CD14-positive monocyte (primary cell): ENCODE results near the gene POU2F2. TPM values are rescaled to one million over a fixed set of nuclear protein-coding genes. Genes with fewer than 3 reads are reported as not detected.
A peak's percentile ranks its signal among the peaks of the same experiment; 100 is the strongest.

Source experiments
- DNase-seq, 3 donors: peaks; one replicate each; pipeline ENCODE4 v3.0.0-alpha.2; 2011 to 2022
- H2AFZ ChIP-seq: 2 replicates; pipeline ENCODE4 v1.6.0; 2012; ENCODE audit warnings: mild to moderate bottlenecking, low read depth, low read length, inconsistent platforms; ENCODE audit not compliant: insufficient read depth, poor library complexity, severe bottlenecking
- H3K27ac ChIP-seq, 2 donors: 1 replicate in 1 of 2; 2 replicates in 1 of 2; pipeline ENCODE4 v1.5.1; 2012 to 2013; ENCODE audit warnings: low read length in 2 of 2, control low read depth in 1 of 2, inconsistent platforms in 1 of 2, low read depth in 1 of 2, mild to moderate bottlenecking in 1 of 2
- H3K27me3 ChIP-seq, 2 donors: one replicate each; pipeline versions ENCODE4 v1.6.0 to v1.6.1; 2011 to 2013; ENCODE audit warnings: low read length in 2 of 2; ENCODE audit not compliant: control insufficient read depth in 2 of 2, insufficient read depth in 2 of 2
- H3K36me3 ChIP-seq, 2 donors: replicated peaks in 1 of 2; 1 replicate in 1 of 2; 2 replicates in 1 of 2; pipeline versions ENCODE4 v1.5.1 to v1.6.1; 2012 to 2013; ENCODE audit warnings: low read length in 2 of 2, control low read depth in 1 of 2, inconsistent platforms in 1 of 2, mild to moderate bottlenecking in 1 of 2; ENCODE audit not compliant: insufficient read depth in 2 of 2, control insufficient read depth in 1 of 2
- H3K4me1 ChIP-seq, 2 donors: 1 replicate in 1 of 2; 2 replicates in 1 of 2; pipeline versions ENCODE4 v1.5.1 to v1.6.1; 2012 to 2013; ENCODE audit warnings: low read length in 2 of 2, control low read depth in 1 of 2, inconsistent platforms in 1 of 2, mild to moderate bottlenecking in 1 of 2, moderate library complexity in 1 of 2; ENCODE audit not compliant: insufficient read depth in 2 of 2, control insufficient read depth in 1 of 2
- H3K4me2 ChIP-seq: replicated peaks from 2 replicates; pipeline ENCODE3; 2012; ENCODE audit warnings: low read length, moderate library complexity, mild to moderate bottlenecking; ENCODE audit not compliant: poor library complexity, severe bottlenecking; ENCODE audit errors: extremely low read depth
- H3K4me3 ChIP-seq, 3 experiments: fragments of 200-600 bp in 1 of 3; sonication (generic) in 1 of 3; replicated peaks in 1 of 3; 1 replicate in 2 of 3; 2 replicates in 1 of 3; pipeline ENCODE4 v1.5.1; 2011 to 2013; ENCODE audit warnings: low read length in 3 of 3, mild to moderate bottlenecking in 3 of 3, control low read depth in 2 of 3, low read depth in 2 of 3, inconsistent platforms in 1 of 3, moderate library complexity in 1 of 3
- H3K79me2 ChIP-seq: 2 replicates; pipeline ENCODE4 v1.6.0; 2012; ENCODE audit warnings: mild to moderate bottlenecking, control low read depth, inconsistent platforms, low read length, moderate library complexity; ENCODE audit not compliant: insufficient read depth
- H3K9ac ChIP-seq: 2 replicates; pipeline ENCODE4 v1.6.0; 2017; ENCODE audit warnings: low read length, mild to moderate bottlenecking; ENCODE audit not compliant: insufficient read depth, poor library complexity, severe bottlenecking
- H3K9me3 ChIP-seq, 2 donors: replicated peaks in 1 of 2; 1 replicate in 1 of 2; 2 replicates in 1 of 2; pipeline versions ENCODE4 v1.5.1 to v1.6.1; 2012 to 2013; ENCODE audit warnings: low read length in 2 of 2, control low read depth in 1 of 2; ENCODE audit not compliant: control insufficient read depth in 1 of 2, insufficient read depth in 1 of 2
- H4K20me1 ChIP-seq: 2 replicates; pipeline ENCODE4 v1.6.0; 2012; ENCODE audit warnings: mild to moderate bottlenecking, low read length, control low read depth, moderate library complexity; ENCODE audit not compliant: insufficient read depth
- H3K27ac Mint-ChIP-seq, 7 donors: one replicate each; pipeline ENCODE4 v1.8.0; 2020; ENCODE audit warnings: mild to moderate bottlenecking in 7 of 7, mixed read lengths in 7 of 7, moderate library complexity in 6 of 7, inconsistent platforms in 2 of 7
- H3K27me3 Mint-ChIP-seq, 3 donors: one replicate each; pipeline ENCODE4 v1.8.0; 2021 to 2022; ENCODE audit warnings: low read depth in 3 of 3, mild to moderate bottlenecking in 3 of 3, mixed read lengths in 3 of 3, moderate library complexity in 3 of 3, inconsistent platforms in 1 of 3
- H3K36me3 Mint-ChIP-seq, 2 donors: one replicate each; pipeline ENCODE4 v1.8.0; 2020; ENCODE audit warnings: mixed read lengths in 2 of 2, inconsistent platforms in 1 of 2, mild to moderate bottlenecking in 1 of 2
- H3K4me1 Mint-ChIP-seq: one replicate; pipeline ENCODE4 v1.8.0; 2020; ENCODE audit warnings: mild to moderate bottlenecking, mixed read lengths
- H3K4me3 Mint-ChIP-seq, 2 donors: one replicate each; pipeline ENCODE4 v1.8.0; 2020; ENCODE audit warnings: mild to moderate bottlenecking in 2 of 2, mixed read lengths in 2 of 2, moderate library complexity in 1 of 2
- H3K9me3 Mint-ChIP-seq, 7 donors: one replicate each; pipeline ENCODE4 v1.8.0; 2020 to 2022; ENCODE audit warnings: mixed read lengths in 7 of 7, mild to moderate bottlenecking in 6 of 7, moderate library complexity in 6 of 7, inconsistent platforms in 2 of 7
- WGBS: methylation state at CpG from one replicate; pipeline ENCODE4 v1.1.5; 2013; ENCODE audit warnings: missing lambda C conversion rate; ENCODE audit not compliant: insufficient coverage; 5-methylcytosine and 5-hydroxymethylcytosine counted together
- intact Hi-C, 2 donors: fragments of 100-400 bp; cut with micrococcal nuclease; formaldehyde crosslinking; loops; one replicate each; pipeline versions ENCODE4 v1.15.0 to v1.15.1; 2023
- polyA plus RNA-seq, 3 donors: library from polyadenylated mRNA; depleted of rRNA in 1 of 3; unstranded in 2 of 3; stranded (reverse) in 1 of 3; fragments of 300-500 nt in 2 of 3; fragments of >200 nt in 1 of 3; fragmentation: Illumina TruSeq in 2 of 3; gene quantifications; 1 replicate in 2 of 3; 2 replicates in 1 of 3; pipeline ENCODE4 v1.2.3, GENCODE V29; 2012 to 2021
- TF ChIP-seq, protein P1 (sequence below): fragments of 200-600 bp; IDR thresholded peaks from one replicate; pipeline ENCODE4 v1.8.0; 2022; ENCODE audit warnings: antibody characterized with exemption, mild to moderate bottlenecking

Gene POU2F2
- polyA plus RNA-seq, 3 donors = 20.0 to 147 (median 28.2) TPM

DNA sequence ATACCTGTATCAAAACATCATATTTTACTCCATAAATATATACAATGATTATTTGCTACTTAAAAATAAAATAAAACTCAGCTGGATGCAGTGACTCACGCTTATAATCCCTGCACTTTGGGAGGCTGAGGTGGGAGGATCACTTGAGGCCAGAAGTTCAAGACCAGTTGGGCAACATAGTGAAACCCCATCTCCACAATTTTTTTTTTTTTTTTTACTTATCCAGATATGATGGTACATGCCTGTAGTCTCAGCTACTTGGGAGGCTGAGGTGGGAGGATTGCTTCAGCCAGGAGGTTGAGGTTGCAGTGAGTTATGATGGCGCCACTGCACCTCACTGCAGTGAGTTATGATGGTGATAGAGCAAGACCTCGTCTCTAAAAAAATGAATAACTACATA is 22.4 kb downstream of the POU2F2 start:
- no peak overlapping the region for H2AFZ ChIP-seq
- no peak overlapping the region for H3K4me3 ChIP-seq
- H3K4me3 Mint-ChIP-seq = no peak overlapping the region
- no peak overlapping the region for H3K4me2 ChIP-seq
- H3K36me3 ChIP-seq = peaks cover 68 to 94% of the 10 kb centered on the region in 2 donors
- no CpG with 5 or more reads among the region's 3 CpGs for WGBS
- peaks cover 80 to 94% of the 10 kb centered on the region in 2 donors for H3K36me3 Mint-ChIP-seq
- peaks cover 100% of the 10 kb centered on the region for H4K20me1 ChIP-seq
- TF ChIP-seq, protein P1, sequence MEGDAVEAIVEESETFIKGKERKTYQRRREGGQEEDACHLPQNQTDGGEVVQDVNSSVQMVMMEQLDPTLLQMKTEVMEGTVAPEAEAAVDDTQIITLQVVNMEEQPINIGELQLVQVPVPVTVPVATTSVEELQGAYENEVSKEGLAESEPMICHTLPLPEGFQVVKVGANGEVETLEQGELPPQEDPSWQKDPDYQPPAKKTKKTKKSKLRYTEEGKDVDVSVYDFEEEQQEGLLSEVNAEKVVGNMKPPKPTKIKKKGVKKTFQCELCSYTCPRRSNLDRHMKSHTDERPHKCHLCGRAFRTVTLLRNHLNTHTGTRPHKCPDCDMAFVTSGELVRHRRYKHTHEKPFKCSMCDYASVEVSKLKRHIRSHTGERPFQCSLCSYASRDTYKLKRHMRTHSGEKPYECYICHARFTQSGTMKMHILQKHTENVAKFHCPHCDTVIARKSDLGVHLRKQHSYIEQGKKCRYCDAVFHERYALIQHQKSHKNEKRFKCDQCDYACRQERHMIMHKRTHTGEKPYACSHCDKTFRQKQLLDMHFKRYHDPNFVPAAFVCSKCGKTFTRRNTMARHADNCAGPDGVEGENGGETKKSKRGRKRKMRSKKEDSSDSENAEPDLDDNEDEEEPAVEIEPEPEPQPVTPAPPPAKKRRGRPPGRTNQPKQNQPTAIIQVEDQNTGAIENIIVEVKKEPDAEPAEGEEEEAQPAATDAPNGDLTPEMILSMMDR = no peak
- peaks cover 11% of the 10 kb centered on the region for H3K79me2 ChIP-seq
- H3K27me3 ChIP-seq = no peaks in the 10 kb centered on the region
- H3K9me3 ChIP-seq = no peaks in the 10 kb centered on the region
- peaks cover 27% of the 10 kb centered on the region for H3K4me1 Mint-ChIP-seq
- peaks cover 0 to 13% of the 10 kb centered on the region in 2 donors for H3K4me1 ChIP-seq
- peak overlapping the region in 1 of 2 donors; percentile 14 for H3K27ac ChIP-seq
- no peaks in the 10 kb centered on the region for H3K9me3 Mint-ChIP-seq
- no peak overlapping the region for H3K9ac ChIP-seq
- peaks cover 0 to 2% (median 0%) of the 10 kb centered on the region in 3 donors for H3K27me3 Mint-ChIP-seq
- peak overlapping the region in 2 of 7 donors; percentile 40 to 59 for H3K27ac Mint-ChIP-seq
- DNase-seq = no peak
- intact Hi-C loops = loop anchor here (2.0 to 10.0 kb wide), 8 partner anchors 23 to 323 kb away; partner anchors contain the start of genes GSK3A (in 1 of the 2), MEGF8 (in 1 of the 2) and POU2F2 (in 1 of the 2)

DNA sequence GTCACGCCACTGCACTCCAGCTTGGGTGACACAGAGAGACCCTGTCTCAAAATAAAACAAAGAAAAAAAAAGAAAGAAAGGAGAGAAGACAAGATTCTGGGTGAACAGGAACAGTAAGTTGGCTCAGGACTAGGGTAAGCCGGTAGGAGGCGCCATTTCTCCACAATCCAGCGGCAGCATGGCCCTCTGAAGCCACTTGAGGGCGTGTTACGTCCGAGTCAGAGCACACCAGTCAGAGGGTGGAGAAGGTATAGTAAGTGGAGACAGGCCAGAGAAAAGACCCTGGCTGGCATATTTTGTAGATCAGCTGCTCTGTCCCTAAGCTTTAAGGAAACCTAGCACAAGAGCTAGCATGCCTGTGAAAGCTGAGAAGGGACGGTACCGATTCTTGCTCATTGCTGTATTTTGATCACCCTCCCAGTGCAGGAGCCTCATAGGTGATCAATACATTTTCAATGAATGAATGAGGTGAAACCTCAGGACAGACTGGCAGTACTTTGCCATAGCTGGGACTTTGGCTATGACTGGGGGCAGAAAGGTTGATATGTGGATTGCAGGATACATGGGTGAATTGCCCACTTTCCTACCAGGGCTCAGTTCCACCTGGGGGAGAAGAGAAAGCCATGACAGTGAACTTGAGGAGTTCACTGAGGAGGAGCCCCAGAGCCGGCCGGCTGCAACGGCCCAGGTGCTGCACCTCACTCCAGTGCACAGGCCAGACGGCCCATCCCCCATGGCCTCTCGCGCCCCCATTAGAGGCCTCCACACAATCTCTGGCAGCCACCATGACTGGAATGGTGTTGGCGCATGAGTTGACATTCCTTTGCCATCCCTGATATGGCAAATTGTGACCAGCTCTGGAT is 23.5 kb downstream of the POU2F2 start:
- no peaks in the 10 kb centered on the region for H3K9me3 ChIP-seq
- peaks cover 69 to 94% of the 10 kb centered on the region in 2 donors for H3K36me3 ChIP-seq
- peak overlapping the region in 1 of 2 donors; percentile 28 for H3K27ac ChIP-seq
- H3K79me2 ChIP-seq = peaks cover 15% of the 10 kb centered on the region
- H3K27me3 ChIP-seq = no peaks in the 10 kb centered on the region
- 43% methylated on average over 12 of the region's 16 CpGs for whole genome bisulfite sequencing
- peak; percentile 86 to 91 (median 89) for DNase-seq
- Mint-ChIP-seq H3K27me3 (no peaks in the 10 kb centered on the region), H3K9me3 (no peaks in the 10 kb centered on the region), H3K36me3 (peaks cover 79 to 94% of the 10 kb centered on the region in 2 donors), H3K4me3 (no peak overlapping the region), H3K27ac (peak overlapping the region in 6 of 7 donors; percentile 58 to 72 (median 61)), H3K4me1 (peaks cover 25% of the 10 kb centered on the region)
- no peak overlapping the region for H3K4me2 ChIP-seq
- TF ChIP-seq, protein P1 = peak; percentile 100
- no peak overlapping the region for H2AFZ ChIP-seq
- H3K4me1 ChIP-seq = peaks cover 0 to 13% of the 10 kb centered on the region in 2 donors
- H4K20me1 ChIP-seq = peaks cover 100% of the 10 kb centered on the region
- H3K9ac ChIP-seq = no peak overlapping the region
- intact Hi-C loops = loop anchor here (1.0 to 10.0 kb wide), 10 partner anchors 24 to 324 kb away; partner anchors contain the start of genes MEGF8 (in 2 of the 2), GSK3A (in 1 of the 2) and POU2F2 (in 1 of the 2)
- no peak overlapping the region for H3K4me3 ChIP-seq
